Measurements from ENCODE around the gene FGGY.

FGGY gene

DNA sequence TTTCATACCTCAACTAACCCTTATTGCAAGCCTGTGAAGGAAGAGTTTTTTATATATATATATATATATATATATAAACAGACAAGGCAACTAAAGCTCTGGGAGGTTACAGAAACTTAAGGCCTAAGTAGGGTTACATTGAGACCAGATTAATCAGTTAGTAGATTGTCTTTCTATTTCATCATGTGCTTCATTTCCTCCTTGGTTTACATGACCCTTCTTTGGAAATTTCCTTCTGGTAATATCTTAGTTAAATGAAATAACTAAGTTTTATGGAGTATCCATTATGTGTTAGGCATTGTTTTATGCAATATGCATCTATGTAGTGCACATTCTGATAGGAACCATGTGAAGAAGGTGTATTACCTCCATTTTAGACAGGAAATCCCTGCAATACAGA lies 112.7 kb downstream of the FGGY start:
- no peaks in the 10 kb centered on the region for H3K9me3 ChIP-seq (ENCODE audit: insufficient read depth, low read length, severe bottlenecking)
- H3K79me2 ChIP-seq (ENCODE audit: insufficient read depth, low read length) = no peaks in the 10 kb centered on the region
- no peaks in the 10 kb centered on the region for H4K20me1 ChIP-seq (ENCODE audit: insufficient read depth, low read length)
- H3K36me3 ChIP-seq (ENCODE audit: insufficient read depth, low read length) = no peaks in the 10 kb centered on the region
- ATAC-seq (ENCODE audit: insufficient read depth, low read depth) (no peak), DNase-seq (no peak)
- H2AFZ ChIP-seq (ENCODE audit: low read depth, low read length) = no peak overlapping the region
- no peak overlapping the region for H3K9ac ChIP-seq (ENCODE audit: low read depth, low read length)
- no peaks in the 10 kb centered on the region for H3K4me1 ChIP-seq (ENCODE audit: insufficient read depth, low read length)
- no peaks in the 10 kb centered on the region for H3K27me3 ChIP-seq (ENCODE audit: insufficient read depth, low read length, poor library complexity)
- TF ChIP-seq, protein P1, sequence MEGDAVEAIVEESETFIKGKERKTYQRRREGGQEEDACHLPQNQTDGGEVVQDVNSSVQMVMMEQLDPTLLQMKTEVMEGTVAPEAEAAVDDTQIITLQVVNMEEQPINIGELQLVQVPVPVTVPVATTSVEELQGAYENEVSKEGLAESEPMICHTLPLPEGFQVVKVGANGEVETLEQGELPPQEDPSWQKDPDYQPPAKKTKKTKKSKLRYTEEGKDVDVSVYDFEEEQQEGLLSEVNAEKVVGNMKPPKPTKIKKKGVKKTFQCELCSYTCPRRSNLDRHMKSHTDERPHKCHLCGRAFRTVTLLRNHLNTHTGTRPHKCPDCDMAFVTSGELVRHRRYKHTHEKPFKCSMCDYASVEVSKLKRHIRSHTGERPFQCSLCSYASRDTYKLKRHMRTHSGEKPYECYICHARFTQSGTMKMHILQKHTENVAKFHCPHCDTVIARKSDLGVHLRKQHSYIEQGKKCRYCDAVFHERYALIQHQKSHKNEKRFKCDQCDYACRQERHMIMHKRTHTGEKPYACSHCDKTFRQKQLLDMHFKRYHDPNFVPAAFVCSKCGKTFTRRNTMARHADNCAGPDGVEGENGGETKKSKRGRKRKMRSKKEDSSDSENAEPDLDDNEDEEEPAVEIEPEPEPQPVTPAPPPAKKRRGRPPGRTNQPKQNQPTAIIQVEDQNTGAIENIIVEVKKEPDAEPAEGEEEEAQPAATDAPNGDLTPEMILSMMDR (IDR thresholded peaks at IDR 0.05; ENCODE audit: borderline replicate concordance, extremely low read depth, low read length, poor library complexity, severe bottlenecking) = no peak
- TF ChIP-seq EZH2 (IDR thresholded peaks at IDR 0.05; ENCODE audit: borderline replicate concordance, low read depth, low read length, severe bottlenecking) = no peak
- no peak overlapping the region for H3K4me3 ChIP-seq (ENCODE audit: low read depth in 1 of 2, low read length in 2 of 2)
- H3K27ac ChIP-seq (ENCODE audit: low read length) = no peak overlapping the region
- no peak overlapping the region for H3K4me2 ChIP-seq (ENCODE audit: insufficient read depth, low read length)

- Histone ChIP-seq H3K4me1 (ENCODE audit: insufficient read depth, low read length) (no peaks in the 10 kb centered on the region), H3K4me3 (ENCODE audit: low read depth in 1 of 2, low read length in 2 of 2) (no peak overlapping the region), H3K4me2 (ENCODE audit: insufficient read depth, low read length) (no peak overlapping the region), H3K9me3 (ENCODE audit: insufficient read depth, low read length, severe bottlenecking) (no peaks in the 10 kb centered on the region), H3K27me3 (ENCODE audit: insufficient read depth, low read length, poor library complexity) (no peaks in the 10 kb centered on the region), H4K20me1 (ENCODE audit: insufficient read depth, low read length) (no peaks in the 10 kb centered on the region), H3K9ac (ENCODE audit: low read depth, low read length) (no peak overlapping the region), H2AFZ (ENCODE audit: low read depth, low read length) (no peak overlapping the region), H3K36me3 (ENCODE audit: insufficient read depth, low read length) (no peaks in the 10 kb centered on the region), H3K79me2 (ENCODE audit: insufficient read depth, low read length) (no peaks in the 10 kb centered on the region), H3K27ac (ENCODE audit: low read length) (no peak overlapping the region)
- DNase-seq (no peak), ATAC-seq (ENCODE audit: insufficient read depth, low read depth) (no peak)
- no peak for TF ChIP-seq EZH2 (IDR thresholded peaks at IDR 0.05; ENCODE audit: borderline replicate concordance, low read depth, low read length, severe bottlenecking)
- TF ChIP-seq, protein P1 (IDR thresholded peaks at IDR 0.05; ENCODE audit: borderline replicate concordance, extremely low read depth, low read length, poor library complexity, severe bottlenecking) = no peak
These were observed 113.1 kb downstream of the FGGY start for GRCh38 chr1:59409986-59410385.

- Histone ChIP-seq H3K36me3 (ENCODE audit: insufficient read depth, low read length) (no peaks in the 10 kb centered on the region), H4K20me1 (ENCODE audit: insufficient read depth, low read length) (no peaks in the 10 kb centered on the region), H3K27me3 (ENCODE audit: insufficient read depth, low read length, poor library complexity) (no peaks in the 10 kb centered on the region), H3K9me3 (ENCODE audit: insufficient read depth, low read length, severe bottlenecking) (no peaks in the 10 kb centered on the region), H3K4me1 (ENCODE audit: insufficient read depth, low read length) (no peaks in the 10 kb centered on the region), H3K4me2 (ENCODE audit: insufficient read depth, low read length) (no peak overlapping the region), H3K79me2 (ENCODE audit: insufficient read depth, low read length) (no peaks in the 10 kb centered on the region), H3K9ac (ENCODE audit: low read depth, low read length) (no peak overlapping the region), H3K27ac (ENCODE audit: low read length) (no peak overlapping the region), H3K4me3 (ENCODE audit: low read depth in 1 of 2, low read length in 2 of 2) (no peak overlapping the region), H2AFZ (ENCODE audit: low read depth, low read length) (no peak overlapping the region)
- DNase-seq (no peak), ATAC-seq (ENCODE audit: insufficient read depth, low read depth) (no peak)
- TF ChIP-seq, protein P1 (IDR thresholded peaks at IDR 0.05; ENCODE audit: borderline replicate concordance, extremely low read depth, low read length, poor library complexity, severe bottlenecking) = no peak
- TF ChIP-seq EZH2 (IDR thresholded peaks at IDR 0.05; ENCODE audit: borderline replicate concordance, low read depth, low read length, severe bottlenecking) = no peak
These were observed 113.6 kb downstream of the FGGY start for GRCh38 chr1:59410457-59410856.

GRCh38 chr1:59411147-59411546 lies 114.3 kb downstream of the FGGY start:
- Histone ChIP-seq H3K4me2 (ENCODE audit: insufficient read depth, low read length) (no peak overlapping the region), H3K9me3 (ENCODE audit: insufficient read depth, low read length, severe bottlenecking) (no peaks in the 10 kb centered on the region), H3K4me3 (ENCODE audit: low read depth in 1 of 2, low read length in 2 of 2) (no peak overlapping the region), H3K27me3 (ENCODE audit: insufficient read depth, low read length, poor library complexity) (no peaks in the 10 kb centered on the region), H2AFZ (ENCODE audit: low read depth, low read length) (no peak overlapping the region), H3K9ac (ENCODE audit: low read depth, low read length) (no peak overlapping the region), H4K20me1 (ENCODE audit: insufficient read depth, low read length) (no peaks in the 10 kb centered on the region), H3K27ac (ENCODE audit: low read length) (no peak overlapping the region), H3K36me3 (ENCODE audit: insufficient read depth, low read length) (no peaks in the 10 kb centered on the region), H3K4me1 (ENCODE audit: insufficient read depth, low read length) (no peaks in the 10 kb centered on the region), H3K79me2 (ENCODE audit: insufficient read depth, low read length) (no peaks in the 10 kb centered on the region)
- DNase-seq (no peak), ATAC-seq (ENCODE audit: insufficient read depth, low read depth) (no peak)
- TF ChIP-seq, protein P1 (IDR thresholded peaks at IDR 0.05; ENCODE audit: borderline replicate concordance, extremely low read depth, low read length, poor library complexity, severe bottlenecking) = no peak
- TF ChIP-seq EZH2 (IDR thresholded peaks at IDR 0.05; ENCODE audit: borderline replicate concordance, low read depth, low read length, severe bottlenecking) = no peak

Measured in DND-41 (cell line).